Calu3 (cell line): ENCODE measurements around the gene KRTAP16-1. TPM values are rescaled to one million over a fixed set of nuclear protein-coding genes. Genes with fewer than 3 reads are reported as not detected.

Experiments used
- BruUV-seq: library from RNA; stranded (reverse); fragments of 400-500 nt; replicated peaks from 2 replicates; lab custom pipeline; 2021; lab: Mats Ljungman, UMichigan
- CTCF ChIA-PET: fragments of 300-600 bp; sonication (Branson Sonifier 250); formaldehyde crosslinking; loops from one replicate; lab custom pipeline; 2022; ENCODE audit warnings: antibody characterized with exemption; lab: Charles Lee
- DNase-seq: peaks from one replicate; pipeline ENCODE4 v3.0.0; 2022
- H3K27ac Mint-ChIP-seq: one replicate; pipeline ENCODE4 v1.8.0; 2022; ENCODE audit warnings: mixed read lengths; ENCODE audit not compliant: unreplicated experiment
- H3K27me3 Mint-ChIP-seq: one replicate; pipeline ENCODE4 v1.8.0; 2022; ENCODE audit warnings: mixed read lengths; ENCODE audit not compliant: unreplicated experiment
- H3K36me3 Mint-ChIP-seq: one replicate; pipeline ENCODE4 v1.8.0; 2022; ENCODE audit warnings: mild to moderate bottlenecking, moderate library complexity, mixed read lengths; ENCODE audit not compliant: insufficient read depth, unreplicated experiment
- H3K4me1 Mint-ChIP-seq: one replicate; pipeline ENCODE4 v1.8.0; 2022; ENCODE audit warnings: mild to moderate bottlenecking, low read depth, mixed read lengths; ENCODE audit not compliant: unreplicated experiment
- H3K4me3 Mint-ChIP-seq: one replicate; pipeline ENCODE4 v1.8.0; 2022; ENCODE audit warnings: mild to moderate bottlenecking, low read depth, moderate library complexity, mixed read lengths; ENCODE audit not compliant: unreplicated experiment
- H3K9me3 Mint-ChIP-seq: one replicate; pipeline ENCODE4 v1.8.0; 2022; ENCODE audit warnings: low read depth, mixed read lengths; ENCODE audit not compliant: unreplicated experiment
- CTCF ChIP-seq: fragments of 200-600 bp; IDR thresholded peaks from one replicate; pipeline ENCODE4 v1.8.0; 2022; ENCODE audit warnings: antibody characterized with exemption; ENCODE audit not compliant: unreplicated experiment
- intact Hi-C: fragments of 100-400 bp; cut with micrococcal nuclease; formaldehyde crosslinking; loops from one replicate; pipeline ENCODE4 v1.10.0; 2022; ENCODE audit not compliant: unreplicated experiment
- total RNA-seq: library from RNA; stranded (reverse); gene quantifications from 2 replicates; pipeline ENCODE4 v1.2.3, GENCODE V29; 2022

KRTAP16-1 gene
- total RNA-seq, 1 experiment from 2014 or later: not detected

DNA sequence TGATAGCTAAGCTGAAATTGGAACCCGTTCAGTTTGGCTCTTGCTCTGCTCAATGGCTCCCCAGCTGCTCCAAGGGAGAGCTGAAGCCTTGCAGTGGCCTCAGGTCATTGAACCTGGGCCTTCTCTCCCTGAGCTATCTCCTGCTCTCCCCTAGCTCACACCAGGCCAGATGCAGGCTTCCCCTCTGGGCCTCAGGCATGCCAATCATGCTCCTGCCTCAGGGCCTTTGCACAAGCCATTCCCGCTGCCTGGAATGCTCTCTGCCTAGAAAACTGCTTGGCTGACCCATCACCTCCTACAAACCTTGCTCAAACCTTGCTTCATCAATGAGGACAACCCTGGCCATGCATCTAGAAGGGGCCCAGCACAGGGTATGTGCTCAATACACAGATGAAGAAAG is 23.1 kb upstream of the KRTAP16-1 start:
- no peak for DNase-seq
- no TSS peak for BruUV-seq
- H3K4me1 Mint-ChIP-seq: peaks cover 7% of the 10 kb centered on the region
- intact Hi-C loops: loop anchor here (10.0 kb wide), 1 partner anchor 163 kb away; no protein-coding TSS in a partner anchor
- H3K27ac Mint-ChIP-seq: no peak overlapping the region
- no peak for TF ChIP-seq CTCF
- no peaks in the 10 kb centered on the region for H3K9me3 Mint-ChIP-seq
- H3K27me3 Mint-ChIP-seq: no peaks in the 10 kb centered on the region
- no peaks in the 10 kb centered on the region for H3K36me3 Mint-ChIP-seq
- no peak overlapping the region for H3K4me3 Mint-ChIP-seq
- CTCF ChIA-PET: interaction anchor here (0.6 to 1.1 kb wide), 2 partner anchors 9 to 375 kb away, joined by 3 read pairs; no protein-coding TSS in a partner anchor

GRCh38 chr17:41331606-41332005 is 22.5 kb upstream of the KRTAP16-1 start:
- no peak overlapping the region for H3K4me3 Mint-ChIP-seq
- no peak for DNase-seq
- no peaks in the 10 kb centered on the region for H3K27me3 Mint-ChIP-seq
- no peak for TF ChIP-seq CTCF
- H3K4me1 Mint-ChIP-seq: peaks cover 7% of the 10 kb centered on the region
- intact Hi-C loops: loop anchor here (10.0 kb wide), 1 partner anchor 163 kb away; no protein-coding TSS in a partner anchor
- no TSS peak for BruUV-seq
- CTCF ChIA-PET: interaction anchor here (1.1 kb wide), 1 partner anchor 9 kb away, joined by 3 read pairs; no protein-coding TSS in a partner anchor
- no peaks in the 10 kb centered on the region for H3K9me3 Mint-ChIP-seq
- no peak overlapping the region for H3K27ac Mint-ChIP-seq
- H3K36me3 Mint-ChIP-seq: no peaks in the 10 kb centered on the region

- H3K27ac Mint-ChIP-seq: no peak overlapping the region
- DNase-seq: peak; percentile 85
Measured at GRCh38 chr17:41329279-41329948, 20.3 kb upstream of the KRTAP16-1 start.

GRCh38 chr17:41328207-41328606 is 19.1 kb upstream of the KRTAP16-1 start:
- CTCF ChIA-PET: interaction anchor here (0.5 to 2.2 kb wide), 2 partner anchors 220 to 341 kb away, joined by 3 to 6 read pairs; no protein-coding TSS in a partner anchor
- Mint-ChIP-seq H3K9me3 (no peaks in the 10 kb centered on the region), H3K27me3 (no peaks in the 10 kb centered on the region), H3K4me1 (peaks cover 19% of the 10 kb centered on the region), H3K27ac (no peak overlapping the region), H3K36me3 (no peaks in the 10 kb centered on the region), H3K4me3 (no peak overlapping the region)
- no TSS peak for BruUV-seq
- DNase-seq: no peak
- intact Hi-C loops: loop anchor here (2.0 to 10.0 kb wide), 2 partner anchors 337 to 471 kb away; no protein-coding TSS in a partner anchor
- TF ChIP-seq CTCF: no peak

More at GRCh38 chr17:41329279-41329948, 20.3 kb upstream of the KRTAP16-1 start:
- TF ChIP-seq CTCF: peak; percentile 98
- BruUV-seq: no TSS peak
- Mint-ChIP-seq H3K4me3 (no peak overlapping the region), H3K4me1 (peaks cover 11% of the 10 kb centered on the region), H3K27me3 (no peaks in the 10 kb centered on the region), H3K9me3 (no peaks in the 10 kb centered on the region), H3K36me3 (no peaks in the 10 kb centered on the region)
- CTCF ChIA-PET: interaction anchor here (0.6 to 2.2 kb wide), 7 partner anchors 40 to 497 kb away, joined by 3 to 6 read pairs (median 3); no protein-coding TSS in a partner anchor
- intact Hi-C loops: loop anchor here (2.0 to 10.0 kb wide), 2 partner anchors 335 to 473 kb away; no protein-coding TSS in a partner anchor
